ENCODE measurements around the gene SUSD1.
"Not testable (repeated sequence)": the region's sequence is repeated elsewhere in the genome, so short reads cannot be mapped to it uniquely, and the experiment has no call there.

Gene SUSD1

GRCh38 chr9:112173489-112174221, 1.4 kb downstream of the SUSD1 start:
- DNase-seq (ENCODE audit: low read depth), result no peak

- no peak for DNase-seq (ENCODE audit: low read depth)
Observed at GRCh38 chr9:112170968-112171367, 4.1 kb downstream of the SUSD1 start.

- DNase-seq (ENCODE audit: low read depth), result no peak
Observed at GRCh38 chr9:112170235-112170634, 4.9 kb downstream of the SUSD1 start.

- DNase-seq (ENCODE audit: low read depth), result no peak
Observed at GRCh38 chr9:112169368-112169767, 5.7 kb downstream of the SUSD1 start.

- no peak for DNase-seq (ENCODE audit: low read depth)
Observed at GRCh38 chr9:112168197-112168596, 6.9 kb downstream of the SUSD1 start.

- DNase-seq (ENCODE audit: low read depth), result no peak
Observed at GRCh38 chr9:112166176-112167140, 8.6 kb downstream of the SUSD1 start.

GRCh38 chr9:112162621-112163413, 12.3 kb downstream of the SUSD1 start:
- no peak for DNase-seq (ENCODE audit: low read depth)

- no peak for DNase-seq (ENCODE audit: low read depth)
Observed at GRCh38 chr9:112159781-112160180, 15.3 kb downstream of the SUSD1 start.

GRCh38 chr9:112158656-112159367, 16.3 kb downstream of the SUSD1 start:
- DNase-seq (ENCODE audit: low read depth), result no peak

- no peak for DNase-seq (ENCODE audit: low read depth)
Observed at GRCh38 chr9:112157961-112158360, 17.1 kb downstream of the SUSD1 start.

- DNase-seq (ENCODE audit: low read depth), result no peak
Observed at GRCh38 chr9:112157087-112157486, 18.0 kb downstream of the SUSD1 start.

- DNase-seq (ENCODE audit: low read depth), result no peak
Observed at GRCh38 chr9:112149211-112149610, 25.9 kb downstream of the SUSD1 start.

- no peak for DNase-seq (ENCODE audit: low read depth)
Observed at GRCh38 chr9:112145886-112146285, 29.2 kb downstream of the SUSD1 start.

- no peak for DNase-seq (ENCODE audit: low read depth)
Observed at GRCh38 chr9:112144807-112145206, 30.3 kb downstream of the SUSD1 start.

- no peak for DNase-seq (ENCODE audit: low read depth)
Observed at GRCh38 chr9:112142420-112142819, 32.7 kb downstream of the SUSD1 start.

GRCh38 chr9:112140936-112141335, 34.2 kb downstream of the SUSD1 start:
- no peak for DNase-seq (ENCODE audit: low read depth)

GRCh38 chr9:112137066-112137465, 38.0 kb downstream of the SUSD1 start:
- no peak for DNase-seq (ENCODE audit: low read depth)

GRCh38 chr9:112135706-112136105, 39.4 kb downstream of the SUSD1 start:
- no peak for DNase-seq (ENCODE audit: low read depth)

GRCh38 chr9:112133806-112134205, 41.3 kb downstream of the SUSD1 start:
- DNase-seq (ENCODE audit: low read depth), result not testable (repeated sequence)

- no peak for DNase-seq (ENCODE audit: low read depth)
Observed at GRCh38 chr9:112132356-112132755, 42.7 kb downstream of the SUSD1 start.

- DNase-seq (ENCODE audit: low read depth), result no peak
Observed at GRCh38 chr9:112130997-112131396, 44.1 kb downstream of the SUSD1 start.

GRCh38 chr9:112130347-112130746, 44.8 kb downstream of the SUSD1 start:
- DNase-seq (ENCODE audit: low read depth), result no peak
